ENCODE measurements around the gene COX7A2L. TPM values are rescaled to one million over a fixed set of nuclear protein-coding genes. Genes with fewer than 3 reads are reported as not detected.

The COX7A2L gene
- polyA plus RNA-seq, 1 of the 3 experiments (the other 2 are of a cell fraction): 77.6 TPM

DNA sequence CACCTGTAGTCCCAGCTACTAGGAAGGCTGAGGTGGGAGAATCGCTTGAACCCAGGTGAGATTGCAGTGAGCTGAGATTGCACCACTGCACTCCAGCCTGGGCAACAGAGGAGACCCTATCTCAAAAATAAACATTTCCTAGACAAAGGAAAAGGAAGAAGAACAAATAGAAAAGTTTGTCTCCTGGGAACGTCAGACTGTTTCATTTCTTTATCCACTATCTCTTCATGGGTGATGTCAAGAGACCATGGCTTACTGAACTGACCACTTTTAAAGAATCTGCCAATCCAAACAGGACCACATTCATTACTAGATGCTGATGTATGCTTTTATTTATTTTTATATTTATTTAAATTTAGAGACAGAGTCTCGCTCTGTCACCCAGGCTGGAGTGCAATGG lies 26.8 kb downstream of the COX7A2L start (continued):
- TF ChIP-seq, protein P1, sequence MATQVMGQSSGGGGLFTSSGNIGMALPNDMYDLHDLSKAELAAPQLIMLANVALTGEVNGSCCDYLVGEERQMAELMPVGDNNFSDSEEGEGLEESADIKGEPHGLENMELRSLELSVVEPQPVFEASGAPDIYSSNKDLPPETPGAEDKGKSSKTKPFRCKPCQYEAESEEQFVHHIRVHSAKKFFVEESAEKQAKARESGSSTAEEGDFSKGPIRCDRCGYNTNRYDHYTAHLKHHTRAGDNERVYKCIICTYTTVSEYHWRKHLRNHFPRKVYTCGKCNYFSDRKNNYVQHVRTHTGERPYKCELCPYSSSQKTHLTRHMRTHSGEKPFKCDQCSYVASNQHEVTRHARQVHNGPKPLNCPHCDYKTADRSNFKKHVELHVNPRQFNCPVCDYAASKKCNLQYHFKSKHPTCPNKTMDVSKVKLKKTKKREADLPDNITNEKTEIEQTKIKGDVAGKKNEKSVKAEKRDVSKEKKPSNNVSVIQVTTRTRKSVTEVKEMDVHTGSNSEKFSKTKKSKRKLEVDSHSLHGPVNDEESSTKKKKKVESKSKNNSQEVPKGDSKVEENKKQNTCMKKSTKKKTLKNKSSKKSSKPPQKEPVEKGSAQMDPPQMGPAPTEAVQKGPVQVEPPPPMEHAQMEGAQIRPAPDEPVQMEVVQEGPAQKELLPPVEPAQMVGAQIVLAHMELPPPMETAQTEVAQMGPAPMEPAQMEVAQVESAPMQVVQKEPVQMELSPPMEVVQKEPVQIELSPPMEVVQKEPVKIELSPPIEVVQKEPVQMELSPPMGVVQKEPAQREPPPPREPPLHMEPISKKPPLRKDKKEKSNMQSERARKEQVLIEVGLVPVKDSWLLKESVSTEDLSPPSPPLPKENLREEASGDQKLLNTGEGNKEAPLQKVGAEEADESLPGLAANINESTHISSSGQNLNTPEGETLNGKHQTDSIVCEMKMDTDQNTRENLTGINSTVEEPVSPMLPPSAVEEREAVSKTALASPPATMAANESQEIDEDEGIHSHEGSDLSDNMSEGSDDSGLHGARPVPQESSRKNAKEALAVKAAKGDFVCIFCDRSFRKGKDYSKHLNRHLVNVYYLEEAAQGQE (IDR thresholded peaks at IDR 0.05; ENCODE audit: low read depth, low read length): no peak
- TF ChIP-seq, protein P2, sequence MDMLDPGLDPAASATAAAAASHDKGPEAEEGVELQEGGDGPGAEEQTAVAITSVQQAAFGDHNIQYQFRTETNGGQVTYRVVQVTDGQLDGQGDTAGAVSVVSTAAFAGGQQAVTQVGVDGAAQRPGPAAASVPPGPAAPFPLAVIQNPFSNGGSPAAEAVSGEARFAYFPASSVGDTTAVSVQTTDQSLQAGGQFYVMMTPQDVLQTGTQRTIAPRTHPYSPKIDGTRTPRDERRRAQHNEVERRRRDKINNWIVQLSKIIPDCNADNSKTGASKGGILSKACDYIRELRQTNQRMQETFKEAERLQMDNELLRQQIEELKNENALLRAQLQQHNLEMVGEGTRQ (IDR thresholded peaks at IDR 0.05; ENCODE audit: borderline replicate concordance, low read depth, low read length): no peak
- TF ChIP-seq TCF12 (IDR thresholded peaks at IDR 0.05) (no peak), RFX5 (IDR thresholded peaks at IDR 0.05; ENCODE audit: low read length) (no peak), CHD2 (IDR thresholded peaks at IDR 0.05; ENCODE audit: low read length, partially characterized antibody) (no peak), FOXJ3 (CRISPR knock-in tag; IDR thresholded peaks at IDR 0.05) (no peak)
- TF ChIP-seq, protein P3, sequence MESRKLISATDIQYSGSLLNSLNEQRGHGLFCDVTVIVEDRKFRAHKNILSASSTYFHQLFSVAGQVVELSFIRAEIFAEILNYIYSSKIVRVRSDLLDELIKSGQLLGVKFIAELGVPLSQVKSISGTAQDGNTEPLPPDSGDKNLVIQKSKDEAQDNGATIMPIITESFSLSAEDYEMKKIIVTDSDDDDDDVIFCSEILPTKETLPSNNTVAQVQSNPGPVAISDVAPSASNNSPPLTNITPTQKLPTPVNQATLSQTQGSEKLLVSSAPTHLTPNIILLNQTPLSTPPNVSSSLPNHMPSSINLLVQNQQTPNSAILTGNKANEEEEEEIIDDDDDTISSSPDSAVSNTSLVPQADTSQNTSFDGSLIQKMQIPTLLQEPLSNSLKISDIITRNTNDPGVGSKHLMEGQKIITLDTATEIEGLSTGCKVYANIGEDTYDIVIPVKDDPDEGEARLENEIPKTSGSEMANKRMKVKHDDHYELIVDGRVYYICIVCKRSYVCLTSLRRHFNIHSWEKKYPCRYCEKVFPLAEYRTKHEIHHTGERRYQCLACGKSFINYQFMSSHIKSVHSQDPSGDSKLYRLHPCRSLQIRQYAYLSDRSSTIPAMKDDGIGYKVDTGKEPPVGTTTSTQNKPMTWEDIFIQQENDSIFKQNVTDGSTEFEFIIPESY (IDR thresholded peaks at IDR 0.05; ENCODE audit: borderline replicate concordance, low read depth): no peak
- TF ChIP-seq, protein P4, sequence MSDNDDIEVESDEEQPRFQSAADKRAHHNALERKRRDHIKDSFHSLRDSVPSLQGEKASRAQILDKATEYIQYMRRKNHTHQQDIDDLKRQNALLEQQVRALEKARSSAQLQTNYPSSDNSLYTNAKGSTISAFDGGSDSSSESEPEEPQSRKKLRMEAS (IDR thresholded peaks at IDR 0.05; ENCODE audit: low read depth): no peak

DNA sequence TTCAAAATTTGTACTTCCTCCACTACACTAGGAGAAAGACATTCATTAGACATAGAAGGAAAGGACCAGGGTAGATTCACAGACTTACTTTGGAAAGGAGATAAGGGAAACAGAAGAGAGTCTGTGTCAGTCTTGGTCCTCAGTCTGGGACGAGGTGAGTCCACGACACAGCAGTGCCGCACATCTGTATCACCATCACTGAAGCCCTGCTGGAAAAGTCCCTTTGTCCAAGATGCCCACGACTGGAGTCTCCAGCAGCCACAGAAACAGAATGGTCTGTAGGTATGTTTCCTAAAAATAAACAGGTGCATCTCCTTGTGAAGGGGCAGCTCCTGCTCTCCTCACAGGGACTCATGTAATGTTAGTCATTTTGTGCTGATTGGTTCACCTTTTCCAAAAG lies 27.4 kb downstream of the COX7A2L start:
- H3K27ac ChIP-seq (ENCODE audit: low read depth in 2 of 2, low read length in 1 of 2): no peak overlapping the region
- no peaks in the 10 kb centered on the region; a peak in 1 of 4 replicates for H3K4me1 ChIP-seq (ENCODE audit: control insufficient read depth in 1 of 2, insufficient read depth in 2 of 2, low read depth in 1 of 2, low read length in 1 of 2)
- no peak overlapping the region for H3K4me3 ChIP-seq (ENCODE audit: low read depth in 2 of 2, low read length in 1 of 2)
- no peak overlapping the region for H2AFZ ChIP-seq (ENCODE audit: low read depth)
- H3K9me3 ChIP-seq: no peaks in the 10 kb centered on the region
- H3K36me3 ChIP-seq (replicated peaks in 1 of 2; ENCODE audit: control insufficient read depth in 1 of 2, insufficient read depth in 2 of 2, low read length in 1 of 2): peaks cover 70 to 82% of the 10 kb centered on the region in 2 experiments
- no peaks in the 10 kb centered on the region for H4K20me1 ChIP-seq (ENCODE audit: insufficient read depth)
- no peak overlapping the region for H3K9ac ChIP-seq
- 81% methylated on average over 4 of the region's 4 CpGs for WGBS (ENCODE audit: low lambda C conversion rate)
- H3K27me3 ChIP-seq (ENCODE audit: insufficient read depth): no peaks in the 10 kb centered on the region
- H3K9me2 ChIP-seq: no peaks in the 10 kb centered on the region
- H3K4me2 ChIP-seq: no peak overlapping the region
- ChIA-PET POLR2A (no interaction called here), CTCF (interaction anchor here (1.0 to 1.1 kb wide), 3 partner anchors 10 to 206 kb away, joined by 3 to 4 read pairs (median 3); no protein-coding TSS in a partner anchor)
- no peak for DNase-seq
- peaks cover 11% of the 10 kb centered on the region for H3F3A ChIP-seq (replicated peaks; ENCODE audit: insufficient read depth)
- peaks cover 12% of the 10 kb centered on the region; the same call in 1 of the 2 replicates for H3K79me2 ChIP-seq (ENCODE audit: insufficient read depth)
- TF ChIP-seq FOXM1 (IDR thresholded peaks at IDR 0.05; ENCODE audit: low read depth): no peak
- TF ChIP-seq, protein P5, sequence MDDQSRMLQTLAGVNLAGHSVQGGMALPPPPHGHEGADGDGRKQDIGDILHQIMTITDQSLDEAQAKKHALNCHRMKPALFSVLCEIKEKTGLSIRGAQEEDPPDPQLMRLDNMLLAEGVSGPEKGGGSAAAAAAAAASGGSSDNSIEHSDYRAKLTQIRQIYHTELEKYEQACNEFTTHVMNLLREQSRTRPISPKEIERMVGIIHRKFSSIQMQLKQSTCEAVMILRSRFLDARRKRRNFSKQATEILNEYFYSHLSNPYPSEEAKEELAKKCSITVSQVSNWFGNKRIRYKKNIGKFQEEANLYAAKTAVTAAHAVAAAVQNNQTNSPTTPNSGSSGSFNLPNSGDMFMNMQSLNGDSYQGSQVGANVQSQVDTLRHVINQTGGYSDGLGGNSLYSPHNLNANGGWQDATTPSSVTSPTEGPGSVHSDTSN (IDR thresholded peaks at IDR 0.05): no peak
- no peak for TF ChIP-seq TEAD4 (IDR thresholded peaks at IDR 0.05; ENCODE audit: borderline replicate concordance, insufficient read depth)
- no peak for TF ChIP-seq FOXJ3 (CRISPR knock-in tag; IDR thresholded peaks at IDR 0.05)
- TF ChIP-seq SIN3A (IDR thresholded peaks at IDR 0.05; ENCODE audit: borderline replicate concordance, low read depth, low read length): no peak
- TF ChIP-seq EZH2phosphoT487 (IDR thresholded peaks at IDR 0.05; ENCODE audit: borderline replicate concordance, low read depth): no peak
- TF ChIP-seq CHD2 (IDR thresholded peaks at IDR 0.05; ENCODE audit: low read length, partially characterized antibody): no peak
- no peak for TF ChIP-seq GATA2 (CRISPR knock-in tag; IDR thresholded peaks at IDR 0.05)
- no peak for TF ChIP-seq GABPA (IDR thresholded peaks at IDR 0.05; ENCODE audit: low read depth)
- TF ChIP-seq, protein P1 (IDR thresholded peaks at IDR 0.05; ENCODE audit: low read depth, low read length): no peak
- TF ChIP-seq, protein P3 (IDR thresholded peaks at IDR 0.05; ENCODE audit: borderline replicate concordance, low read depth): no peak
